GM19455 (cell line): ENCODE measurements around the gene HIP1R.
"Not testable (repeated sequence)": the region's sequence is repeated elsewhere in the genome, so short reads cannot be mapped to it uniquely, and the experiment has no call there.

ENCODE experiments used
- ATAC-seq: cut with Tn5 transposase; IDR thresholded peaks from one replicate; pipeline ENCODE4 v1.9.1; 2021; ENCODE audit not compliant: unreplicated experiment

HIP1R gene

DNA sequence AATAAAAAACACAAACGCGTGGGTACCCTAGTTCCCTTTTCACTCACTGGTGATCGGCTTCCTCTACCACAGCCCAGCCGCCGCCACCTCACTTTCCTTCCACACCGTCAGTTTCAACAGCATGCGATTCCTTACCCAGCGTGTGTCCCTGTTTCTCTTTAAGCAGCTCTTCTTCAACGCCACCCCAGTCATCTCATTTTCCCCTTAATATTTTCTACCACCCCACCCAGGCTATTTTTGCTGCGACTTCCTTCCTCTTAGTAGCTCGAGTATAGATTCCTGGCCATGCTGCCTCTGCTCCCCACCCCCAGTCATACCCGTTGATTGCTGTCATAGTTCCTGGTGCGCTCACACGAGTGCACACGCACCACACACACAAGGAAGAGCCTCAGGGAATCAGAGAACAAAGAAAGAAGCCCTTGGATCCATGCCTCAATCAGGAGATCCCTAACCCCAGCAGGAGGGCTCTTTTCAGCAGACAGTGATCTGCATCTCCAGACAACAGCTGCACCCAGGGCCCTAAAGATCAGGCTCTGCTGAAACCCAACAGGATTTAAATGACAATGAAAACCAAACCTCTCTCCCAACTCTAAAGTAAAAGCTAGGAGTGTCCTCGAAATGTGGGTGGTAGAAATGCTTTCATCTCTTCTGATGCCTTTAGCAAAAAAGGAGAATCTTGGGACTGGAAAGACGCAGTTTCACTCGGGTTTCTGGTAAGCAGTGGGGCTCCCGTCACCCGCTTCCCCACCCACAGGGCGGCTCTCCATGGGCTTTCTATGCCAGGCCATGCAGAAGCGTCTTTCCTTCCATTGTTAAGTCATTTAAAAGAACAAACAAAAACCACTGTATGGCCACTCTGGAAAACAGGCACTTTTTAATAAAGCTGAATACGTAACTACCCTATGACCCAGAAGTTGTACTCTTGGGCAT is 36.9 kb downstream of the HIP1R start:
- ATAC-seq: no peak

DNA sequence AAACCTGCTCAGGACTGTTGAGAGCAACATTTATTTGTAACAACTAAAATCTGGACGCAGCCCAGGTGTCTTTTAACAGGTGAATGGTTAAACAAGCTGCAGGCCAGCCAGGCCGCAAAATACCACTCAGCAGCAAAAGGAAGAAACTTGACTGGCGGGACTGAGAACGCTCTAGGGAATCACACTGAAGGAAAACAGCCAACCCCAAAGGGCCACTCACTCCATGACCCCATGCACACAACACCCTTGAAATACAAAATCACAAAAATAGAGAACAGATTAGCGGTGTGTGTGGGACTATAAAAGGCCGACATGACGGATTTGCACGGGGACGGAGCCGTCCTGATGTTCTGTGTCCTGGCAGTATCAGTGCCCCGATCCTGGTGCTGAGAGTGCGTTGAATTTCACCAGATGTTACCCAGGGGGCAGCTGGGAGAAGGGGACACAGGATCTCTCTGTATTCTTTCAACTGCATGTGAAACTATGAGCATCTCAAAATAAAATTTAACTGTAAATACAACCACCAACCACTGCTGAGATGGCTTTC is 37.6 kb downstream of the HIP1R start:
- no peak for ATAC-seq

DNA sequence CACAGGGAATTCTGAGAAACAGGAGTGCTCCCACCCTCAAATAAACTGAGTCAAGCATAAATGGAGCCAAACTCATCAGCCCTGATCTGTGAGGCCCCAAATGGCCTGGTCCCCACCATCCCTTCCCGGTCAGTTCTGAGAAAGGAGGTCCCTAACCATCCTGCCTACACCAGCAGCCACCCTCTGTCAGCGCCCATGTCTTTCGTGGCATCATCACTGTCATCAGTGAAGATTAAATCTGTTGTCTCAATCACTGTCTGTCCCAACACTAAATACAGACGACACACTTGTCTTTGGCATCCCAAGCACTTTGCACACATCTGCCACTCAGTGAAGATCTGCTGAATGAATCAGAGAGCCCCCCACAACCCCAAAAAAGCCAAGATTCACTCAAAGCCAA is 38.3 kb downstream of the HIP1R start:
- ATAC-seq: no peak

DNA sequence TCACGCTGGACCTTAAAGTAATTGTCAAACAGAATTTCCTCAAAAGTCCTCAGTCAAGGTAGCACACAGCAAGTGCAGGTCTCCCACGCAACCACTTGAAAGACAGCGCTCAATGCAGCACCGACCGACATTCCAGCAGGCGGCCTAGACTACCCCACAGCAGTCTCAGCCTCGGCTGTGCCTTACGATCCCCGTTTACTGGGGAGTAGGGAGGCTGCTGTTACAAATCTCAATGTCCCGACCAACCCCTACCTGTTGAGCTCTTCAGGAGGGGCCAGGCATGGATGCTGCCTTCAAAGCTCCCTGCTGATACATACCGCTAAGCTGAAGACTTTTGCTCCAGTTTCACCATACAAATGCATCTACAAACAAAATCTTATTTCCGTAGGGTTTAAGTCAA is 38.8 kb downstream of the HIP1R start:
- ATAC-seq: no peak

DNA sequence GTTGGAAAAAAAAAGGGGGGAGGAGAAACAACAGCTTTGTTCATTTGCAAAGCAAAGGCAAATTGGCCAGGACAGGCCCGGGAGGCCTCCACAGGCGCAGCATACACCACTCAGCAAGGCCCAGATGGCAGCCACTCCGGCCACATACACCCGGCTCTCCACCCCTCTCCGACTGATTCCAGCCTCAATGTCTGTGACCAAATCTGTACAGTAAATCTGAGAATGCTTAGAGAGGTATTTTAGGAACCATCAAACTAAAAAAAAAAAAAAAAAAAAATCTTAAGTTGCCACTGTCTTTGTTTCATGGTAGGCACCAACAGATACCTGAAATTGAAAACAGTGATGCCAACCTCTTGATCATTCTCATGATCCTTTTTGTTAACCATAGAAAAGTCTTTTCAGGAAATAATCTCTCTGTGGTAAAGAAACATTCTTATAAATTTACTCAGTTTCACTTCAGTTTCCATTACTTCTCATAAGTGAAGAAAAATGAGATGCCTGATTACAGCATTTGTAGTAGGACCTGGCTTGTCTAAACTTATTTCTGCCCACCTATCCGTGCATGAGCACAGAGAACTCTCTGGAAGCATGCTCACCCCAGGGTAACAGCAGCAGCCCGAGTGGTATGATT is 40.4 kb downstream of the HIP1R start:
- ATAC-seq: peak; percentile 66

DNA sequence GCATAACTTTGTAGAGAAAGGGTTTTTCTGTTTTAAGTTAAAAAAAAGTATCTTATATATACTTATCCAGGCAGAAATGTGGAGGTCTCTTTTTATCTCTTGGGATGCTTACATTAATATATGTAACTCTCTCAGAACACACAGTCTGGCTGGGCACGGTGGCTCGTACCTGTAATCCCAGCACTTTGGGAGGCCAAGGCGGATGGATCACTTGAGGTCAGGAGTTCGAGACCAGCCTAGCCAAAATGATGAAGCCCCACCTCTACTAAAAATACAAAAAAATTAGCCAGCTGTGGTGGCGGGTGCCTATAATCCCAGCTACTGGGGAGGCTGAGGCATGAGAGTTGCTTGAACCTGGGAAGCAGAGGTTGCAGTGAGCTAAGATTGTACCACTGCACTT is 41.0 kb downstream of the HIP1R start:
- ATAC-seq: not testable (repeated sequence)

GRCh38 chr12:122876731-122877130 is 41.5 kb downstream of the HIP1R start:
- no peak for ATAC-seq

DNA sequence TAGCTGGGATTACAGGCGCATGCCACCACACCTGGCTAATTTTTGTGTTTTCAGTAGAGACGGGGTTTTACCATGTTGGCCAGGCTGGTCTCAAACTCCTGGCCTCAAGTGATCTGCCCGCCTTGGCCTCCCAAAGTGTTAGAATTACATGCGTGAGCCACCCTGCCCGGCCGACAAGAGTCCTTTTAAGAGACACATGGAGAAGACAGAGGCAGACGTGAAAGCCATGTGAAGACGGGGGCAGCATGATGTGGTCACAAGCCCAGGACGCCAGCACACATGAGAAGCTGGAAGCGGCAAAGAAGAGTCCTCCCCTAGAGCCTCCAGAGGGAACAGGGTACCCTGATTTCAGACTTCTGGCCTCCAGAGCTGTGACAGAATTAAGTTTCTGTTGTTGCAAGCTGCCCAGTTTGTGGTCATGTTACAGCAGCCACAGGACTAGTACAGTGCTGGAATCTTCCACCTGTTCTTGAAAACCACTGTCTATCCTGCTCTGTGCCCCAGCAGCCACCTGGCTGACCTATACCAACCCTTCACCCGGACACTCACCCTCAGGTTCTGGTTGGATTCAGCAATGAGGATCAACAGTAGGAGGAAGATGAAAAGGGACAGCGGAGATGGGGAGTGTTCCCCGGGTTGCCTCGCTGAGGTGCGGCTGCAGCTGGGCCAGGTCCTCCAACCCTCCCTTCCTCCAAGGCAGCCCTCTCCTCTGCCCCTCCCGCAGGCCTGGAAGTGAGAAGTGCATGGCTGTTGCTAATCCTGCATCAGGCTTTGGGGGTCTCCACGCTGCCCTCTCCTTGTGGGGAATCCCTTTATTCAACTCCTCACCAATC is 43.7 kb downstream of the HIP1R start:
- no peak for ATAC-seq

DNA sequence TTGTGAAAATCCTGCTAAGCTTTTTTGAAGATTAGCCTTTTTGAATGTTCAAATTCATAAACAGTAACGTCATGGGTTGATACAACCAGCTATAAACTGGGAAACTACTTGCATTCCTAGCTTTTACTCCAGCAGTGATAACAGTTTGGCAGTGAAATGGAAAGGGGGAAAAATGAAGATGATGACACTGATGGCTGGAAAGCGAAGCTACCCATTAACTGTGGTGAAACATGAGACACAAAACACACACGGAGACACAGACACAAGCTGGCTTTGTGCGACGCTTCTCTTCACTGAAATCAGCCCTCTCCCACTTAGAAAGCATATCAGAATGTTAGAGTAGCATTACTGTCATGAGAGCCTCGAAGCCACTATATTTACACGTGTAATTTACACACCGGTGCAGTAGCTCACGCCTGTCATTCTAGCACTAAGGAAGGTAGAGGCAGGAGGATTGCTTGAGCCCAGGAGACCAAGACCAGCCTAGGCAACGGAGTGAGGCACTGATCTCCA is 45.0 kb downstream of the HIP1R start:
- no peak for ATAC-seq

GRCh38 chr12:122880668-122881067 is 45.4 kb downstream of the HIP1R start:
- no peak for ATAC-seq

- no peak for ATAC-seq
Measured at GRCh38 chr12:122882908-122883558, 47.8 kb downstream of the HIP1R start.

GRCh38 chr12:122884091-122884826 is 49.0 kb downstream of the HIP1R start:
- ATAC-seq: no peak

DNA sequence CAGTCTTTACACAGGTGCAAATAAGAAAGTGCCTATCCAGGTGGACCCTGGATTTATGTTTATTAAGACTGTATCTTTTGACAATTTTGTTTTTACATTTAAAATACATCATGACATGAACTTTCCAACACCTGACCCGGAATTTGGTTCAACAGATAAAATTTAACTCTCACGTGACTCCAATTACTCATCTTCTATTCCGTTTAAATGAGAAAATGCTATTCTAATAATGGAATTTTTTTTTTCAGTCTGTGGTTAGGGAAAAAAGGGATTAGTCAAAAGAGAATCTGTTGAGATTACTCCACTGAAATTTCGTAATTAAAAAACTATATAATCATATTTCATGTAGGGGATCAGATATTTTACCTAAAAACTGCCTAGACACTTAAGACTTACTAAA is 49.6 kb downstream of the HIP1R start:
- ATAC-seq: no peak

DNA sequence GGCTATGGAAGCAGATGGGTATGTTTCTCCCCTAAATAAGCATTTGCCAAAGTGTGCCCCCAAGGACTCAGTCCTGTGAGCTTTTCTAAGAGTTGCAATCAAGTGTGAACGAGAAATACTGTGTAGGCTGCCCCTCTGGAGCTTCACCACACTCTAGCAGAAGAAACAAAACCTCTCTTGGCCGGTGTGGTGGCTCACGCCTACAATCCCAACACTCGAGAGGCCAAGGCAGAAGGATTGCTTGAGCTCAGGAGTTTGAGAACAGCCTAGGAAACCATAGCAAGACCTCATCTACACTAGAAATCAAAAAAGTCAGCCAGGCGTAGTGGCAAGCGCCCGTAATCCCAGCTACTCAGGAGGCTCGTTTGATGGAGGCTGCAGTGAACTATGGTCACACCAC is 50.9 kb downstream of the HIP1R start:
- ATAC-seq: no peak

DNA sequence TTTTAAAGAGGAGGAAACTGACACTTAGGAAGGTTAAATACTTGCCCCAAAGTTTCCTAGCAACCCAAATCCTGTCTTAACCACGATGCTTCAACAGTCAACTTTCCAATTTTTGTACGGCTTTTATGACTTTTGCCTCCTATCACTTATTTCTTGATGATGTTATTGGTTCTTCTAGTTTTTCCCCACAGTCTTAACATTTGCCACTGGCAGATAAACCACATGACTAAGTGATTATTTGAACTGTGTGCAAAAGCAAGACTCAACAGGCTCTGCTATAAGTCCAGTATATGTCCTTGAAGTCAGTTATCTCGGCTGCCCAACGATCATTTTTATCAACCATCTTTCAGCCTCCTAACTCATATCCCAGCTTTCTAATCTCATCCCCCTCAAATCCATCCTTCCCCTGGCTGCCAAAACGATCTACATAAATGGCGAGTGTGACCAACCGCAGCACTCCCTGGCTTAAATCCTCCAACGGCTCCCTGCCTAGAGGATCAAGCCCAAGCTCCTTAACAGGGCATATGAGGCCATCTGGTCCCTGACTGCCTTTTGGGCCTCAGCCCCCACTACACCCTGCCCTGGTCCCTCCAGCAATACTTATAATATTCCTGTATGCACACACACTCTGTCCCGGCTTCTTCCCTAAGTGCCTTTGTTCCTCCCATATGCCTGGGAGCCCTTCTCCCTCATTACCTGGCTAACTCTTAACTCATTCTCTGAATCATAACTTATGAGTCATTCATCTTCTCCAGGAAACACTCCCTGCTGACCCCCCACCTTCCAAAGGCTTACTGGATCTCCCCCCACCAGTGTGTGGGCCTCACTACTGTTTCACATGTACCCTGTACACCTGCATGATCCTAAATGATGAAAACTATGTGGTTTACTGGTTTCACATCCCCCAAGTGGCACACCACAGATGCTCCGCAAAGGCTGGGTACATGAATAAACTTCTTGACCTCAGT is 51.9 kb downstream of the HIP1R start:
- ATAC-seq: peak; percentile 84

- peak; percentile 33 for ATAC-seq
Measured at GRCh38 chr12:122887819-122888212, 52.6 kb downstream of the HIP1R start.

- peak; percentile 39 for ATAC-seq
Measured at GRCh38 chr12:122888232-122888752, 53.0 kb downstream of the HIP1R start.

GRCh38 chr12:122889761-122890520 is 54.7 kb downstream of the HIP1R start:
- no peak for ATAC-seq
